Measurements from ENCODE around the gene APOOL. TPM values are rescaled to one million over a fixed set of nuclear protein-coding genes. Genes with fewer than 3 reads are reported as not detected.

The APOOL gene
- total and polyA plus RNA-seq, 2 of the 13 experiments (the other 11 are each of a cell fraction or from before 2014, with no cell fraction given): 7.3 to 13.9 TPM

GRCh38 chrX:84956304-84956703 lies 47.4 kb upstream of the APOOL start:
- no peaks in the 10 kb centered on the region for H4K20me1 ChIP-seq (ENCODE audit: insufficient read depth, low read length)
- POLR2A ChIA-PET: no interaction called here
- H3K9ac ChIP-seq (ENCODE audit: insufficient read depth, low read depth, low read length): no peak overlapping the region
- H3K9me3 ChIP-seq (ENCODE audit: low read length): no peaks in the 10 kb centered on the region
- TF ChIP-seq, protein P1, sequence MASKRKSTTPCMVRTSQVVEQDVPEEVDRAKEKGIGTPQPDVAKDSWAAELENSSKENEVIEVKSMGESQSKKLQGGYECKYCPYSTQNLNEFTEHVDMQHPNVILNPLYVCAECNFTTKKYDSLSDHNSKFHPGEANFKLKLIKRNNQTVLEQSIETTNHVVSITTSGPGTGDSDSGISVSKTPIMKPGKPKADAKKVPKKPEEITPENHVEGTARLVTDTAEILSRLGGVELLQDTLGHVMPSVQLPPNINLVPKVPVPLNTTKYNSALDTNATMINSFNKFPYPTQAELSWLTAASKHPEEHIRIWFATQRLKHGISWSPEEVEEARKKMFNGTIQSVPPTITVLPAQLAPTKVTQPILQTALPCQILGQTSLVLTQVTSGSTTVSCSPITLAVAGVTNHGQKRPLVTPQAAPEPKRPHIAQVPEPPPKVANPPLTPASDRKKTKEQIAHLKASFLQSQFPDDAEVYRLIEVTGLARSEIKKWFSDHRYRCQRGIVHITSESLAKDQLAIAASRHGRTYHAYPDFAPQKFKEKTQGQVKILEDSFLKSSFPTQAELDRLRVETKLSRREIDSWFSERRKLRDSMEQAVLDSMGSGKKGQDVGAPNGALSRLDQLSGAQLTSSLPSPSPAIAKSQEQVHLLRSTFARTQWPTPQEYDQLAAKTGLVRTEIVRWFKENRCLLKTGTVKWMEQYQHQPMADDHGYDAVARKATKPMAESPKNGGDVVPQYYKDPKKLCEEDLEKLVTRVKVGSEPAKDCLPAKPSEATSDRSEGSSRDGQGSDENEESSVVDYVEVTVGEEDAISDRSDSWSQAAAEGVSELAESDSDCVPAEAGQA (IDR thresholded peaks at IDR 0.05; ENCODE audit: low read depth): no peak
- TF ChIP-seq, protein P1 (CRISPR knock-in tag; IDR thresholded peaks at IDR 0.05; ENCODE audit: borderline replicate concordance): no peak
- no peak for TF ChIP-seq EHMT2 (IDR thresholded peaks at IDR 0.05; ENCODE audit: borderline replicate concordance, low read depth, low read length)
- TF ChIP-seq TFE3 (CRISPR knock-in tag; IDR thresholded peaks at IDR 0.05): no peak
- no peak for TF ChIP-seq HNF4G (IDR thresholded peaks at IDR 0.05; ENCODE audit: borderline replicate concordance, low read depth, low read length)
- no peak for TF ChIP-seq HNF4G (CRISPR knock-in tag; IDR thresholded peaks at IDR 0.05; ENCODE audit: borderline replicate concordance, low read depth)
- TF ChIP-seq KAT7 (CRISPR knock-in tag; IDR thresholded peaks at IDR 0.05; ENCODE audit: borderline replicate concordance): no peak
- no peak for TF ChIP-seq ZNF782 (CRISPR knock-in tag; IDR thresholded peaks at IDR 0.05; ENCODE audit: borderline replicate concordance)
- FAIRE-seq (no peak), ATAC-seq (no peak), DNase-seq (ENCODE audit: low spot score) (no peak)
- in situ Hi-C loops (cut with HindIII; ENCODE audit: extremely low pct_ligation_motif_present, low pct_unique_long_range_greater_than_20kb) (no loop called here), intact Hi-C loops (cut with micrococcal nuclease; ENCODE audit: unreplicated experiment) (no loop called here)
- BruUV-seq (replicated peaks): no TSS peak
- no peak overlapping the region for H3K27ac ChIP-seq (ENCODE audit: extremely low read length, insufficient read depth, low read length)
- no peaks in the 10 kb centered on the region for H3K36me3 ChIP-seq (replicated peaks in 1 of 2; ENCODE audit: control insufficient read depth in 1 of 2, insufficient read depth in 2 of 2, low read length in 2 of 2)
- 3% methylated on average over 1 of the region's 1 CpG for WGBS (ENCODE audit: low lambda C conversion rate)
- no peak overlapping the region for H3K4me3 ChIP-seq (replicated peaks in 1 of 3; ENCODE audit: insufficient read depth in 1 of 3, low read depth in 2 of 3, low read length in 3 of 3)
- CTCF ChIA-PET (ENCODE audit: low intra/inter-chr PET ratio, low total read pairs): no interaction called here
- no peaks in the 10 kb centered on the region for H3K27me3 ChIP-seq (ENCODE audit: control insufficient read depth in 1 of 2, insufficient read depth in 2 of 2, low read length in 2 of 2)
- H3K4me2 ChIP-seq (ENCODE audit: low read depth, low read length): no peak overlapping the region
- H2AFZ ChIP-seq (ENCODE audit: low read length): no peak overlapping the region
- no peaks in the 10 kb centered on the region for H3K79me2 ChIP-seq (ENCODE audit: insufficient read depth, low read length)
- H3K4me1 ChIP-seq (ENCODE audit: insufficient read depth, low read length): no peaks in the 10 kb centered on the region

Measured in HepG2 (cell line).